Measurements from ENCODE around the gene HDDC3. TPM values are rescaled to one million over a fixed set of nuclear protein-coding genes. Genes with fewer than 3 reads are reported as not detected.

Gene HDDC3
- 15.8 and 20.3 TPM in 2 replicates for total RNA-seq

DNA sequence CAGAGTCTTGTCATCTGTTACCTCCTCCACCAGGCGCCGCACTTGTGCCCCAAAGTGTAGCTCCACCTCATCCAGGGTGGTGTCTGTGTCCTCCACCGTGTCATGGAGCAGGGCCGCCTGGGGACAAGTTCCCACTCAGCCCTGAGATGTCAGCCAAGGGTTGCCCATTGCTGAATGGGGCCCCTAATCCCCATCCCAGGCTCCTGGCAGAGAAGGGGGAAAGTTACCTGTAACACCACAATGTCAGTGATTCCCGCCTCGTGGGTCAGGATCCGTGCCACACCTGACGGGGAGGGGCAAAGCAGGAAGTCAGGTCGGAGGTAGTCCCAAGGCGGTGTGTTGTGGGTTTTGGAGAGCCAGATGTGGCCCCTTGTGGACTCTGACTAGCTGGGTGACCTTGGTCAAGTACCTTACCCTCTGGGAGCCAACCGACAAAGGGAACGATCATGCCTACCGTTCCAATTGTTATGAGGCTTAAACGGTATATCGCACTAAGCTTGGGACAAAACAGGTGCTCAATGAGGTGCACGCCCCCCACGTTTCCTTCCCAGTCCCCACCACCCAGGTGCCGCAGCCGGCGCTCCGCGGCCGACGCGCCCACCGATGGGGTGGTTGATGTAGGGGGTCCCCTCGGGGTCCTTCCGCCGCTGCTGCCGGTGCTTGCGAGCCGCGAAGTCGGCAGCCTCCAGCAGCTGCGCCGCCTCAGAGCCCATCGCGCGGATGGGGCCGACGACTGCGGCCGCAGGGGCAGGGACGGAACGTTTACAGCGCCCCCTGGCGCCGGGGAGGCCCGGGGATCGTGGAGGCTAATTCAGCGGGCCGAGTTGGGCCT, at the start of gene HDDC3:
Gene HDDC3 (minus strand): TSS at position 722 of the 832 bp plus-strand sequence. CDS start 9 bp downstream, at position 713.

GRCh38 chr15:90954712-90955623, 22.6 kb upstream of the HDDC3 start, which contains the start of gene RCCD1:
TSS of gene RCCD1 (plus strand) at chr15:90954884. CDS start at chr15:90956735, 1,851 bp downstream.

GRCh38 chr15:90934949-90935751, 2.8 kb upstream of the HDDC3 start, which contains the start of gene UNC45A:
TSS of gene UNC45A (plus strand) at chr15:90935285. CDS start at chr15:90935325, 40 bp downstream.

GRCh38 chr15:90902840-90903732, 29.3 kb downstream of the HDDC3 start, which contains the start of gene MAN2A2:
TSS of gene MAN2A2 (plus strand) at chr15:90903302. CDS start at chr15:90904208, 906 bp downstream.

DNA sequence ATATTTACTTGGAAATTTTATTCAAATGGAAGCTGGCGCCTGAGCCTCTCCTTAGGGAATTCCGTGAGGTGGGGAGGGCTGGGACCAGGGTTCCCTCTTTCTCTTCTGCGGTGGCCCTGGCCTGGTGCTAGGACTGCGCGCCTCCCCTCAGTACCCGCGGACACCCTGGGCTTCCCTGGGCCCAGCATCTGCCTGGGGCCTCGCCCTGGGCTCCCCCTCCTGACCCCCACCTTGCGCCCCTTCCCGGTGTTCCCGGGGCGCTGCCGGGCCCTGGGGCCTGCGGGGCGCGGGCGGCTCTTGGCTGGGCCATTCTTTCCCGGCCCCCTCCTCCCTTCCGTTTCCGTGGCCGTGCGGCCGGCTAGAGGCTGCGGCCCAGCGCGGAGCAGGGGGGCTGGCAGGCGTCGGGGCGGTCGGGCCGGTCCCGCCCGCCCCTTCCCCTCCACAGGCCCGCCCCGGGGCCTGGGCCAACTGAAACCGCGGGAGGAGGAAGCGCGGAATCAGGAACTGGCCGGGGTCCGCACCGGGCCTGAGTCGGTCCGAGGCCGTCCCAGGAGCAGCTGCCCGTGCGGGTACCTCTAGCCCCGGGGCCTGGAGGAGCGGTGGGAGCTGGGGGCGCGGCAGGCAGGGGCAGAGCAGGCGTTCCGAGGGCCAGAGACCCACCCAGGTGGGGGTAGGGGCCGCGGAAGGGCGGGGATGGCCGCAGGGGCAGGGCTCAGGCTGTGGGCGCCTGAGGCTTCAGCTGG, 48.2 kb downstream of the HDDC3 start, which contains the start of gene FES:
Gene FES (plus strand): TSS at position 529 of the 743 bp plus-strand sequence. CDS start 542 bp downstream, outside the sequence.

Small RNA genes lying within 50 kb of the gene (small RNA-seq; reads per million reads assigned to genes)
- not detected for gene RF00019

Other genes starting within 250 kb of the HDDC3 start
- 5.9 and 12.1 TPM in 2 replicates for gene BLM, start 215.2 kb downstream of the HDDC3 start, total RNA-seq
- 30.1 and 50.8 TPM in 2 replicates for gene FURIN, start 64.0 kb downstream of the HDDC3 start, total RNA-seq
- gene FES, start 48.0 kb downstream of the HDDC3 start, total RNA-seq = 15.4 and 25.7 TPM in 2 replicates
- gene MAN2A2, start 29.2 kb downstream of the HDDC3 start, total RNA-seq = 6.2 and 11.3 TPM in 2 replicates
- 59.2 and 61.6 TPM in 2 replicates for gene UNC45A, start 2.7 kb upstream of the HDDC3 start, total RNA-seq
- gene RCCD1, start 22.3 kb upstream of the HDDC3 start, total RNA-seq = 13.6 and 16.6 TPM in 2 replicates
- gene PRC1, start 62.0 kb upstream of the HDDC3 start, total RNA-seq = 87.8 and 159 TPM in 2 replicates
- 8.8 and 9.6 TPM in 2 replicates for gene VPS33B, start 90.0 kb upstream of the HDDC3 start, total RNA-seq
- gene SV2B, start 167.7 kb upstream of the HDDC3 start, total RNA-seq = not detected in 2 replicates

All from subcutaneous preadipocyte (primary cell).